Measurements from ENCODE around the gene TGM2.
A peak's percentile ranks its signal among the peaks of the same experiment; 100 is the strongest.

TGM2 gene

GRCh38 chr20:38175304-38176180 lies 10.5 kb upstream of the TGM2 start:
- no peak for DNase-seq (ENCODE audit: insufficient read length, low spot score)
- TF ChIP-seq POLR2A (IDR thresholded peaks at IDR 0.05; ENCODE audit: low read depth, low read length) = no peak
- FAIRE-seq = no peak

DNA sequence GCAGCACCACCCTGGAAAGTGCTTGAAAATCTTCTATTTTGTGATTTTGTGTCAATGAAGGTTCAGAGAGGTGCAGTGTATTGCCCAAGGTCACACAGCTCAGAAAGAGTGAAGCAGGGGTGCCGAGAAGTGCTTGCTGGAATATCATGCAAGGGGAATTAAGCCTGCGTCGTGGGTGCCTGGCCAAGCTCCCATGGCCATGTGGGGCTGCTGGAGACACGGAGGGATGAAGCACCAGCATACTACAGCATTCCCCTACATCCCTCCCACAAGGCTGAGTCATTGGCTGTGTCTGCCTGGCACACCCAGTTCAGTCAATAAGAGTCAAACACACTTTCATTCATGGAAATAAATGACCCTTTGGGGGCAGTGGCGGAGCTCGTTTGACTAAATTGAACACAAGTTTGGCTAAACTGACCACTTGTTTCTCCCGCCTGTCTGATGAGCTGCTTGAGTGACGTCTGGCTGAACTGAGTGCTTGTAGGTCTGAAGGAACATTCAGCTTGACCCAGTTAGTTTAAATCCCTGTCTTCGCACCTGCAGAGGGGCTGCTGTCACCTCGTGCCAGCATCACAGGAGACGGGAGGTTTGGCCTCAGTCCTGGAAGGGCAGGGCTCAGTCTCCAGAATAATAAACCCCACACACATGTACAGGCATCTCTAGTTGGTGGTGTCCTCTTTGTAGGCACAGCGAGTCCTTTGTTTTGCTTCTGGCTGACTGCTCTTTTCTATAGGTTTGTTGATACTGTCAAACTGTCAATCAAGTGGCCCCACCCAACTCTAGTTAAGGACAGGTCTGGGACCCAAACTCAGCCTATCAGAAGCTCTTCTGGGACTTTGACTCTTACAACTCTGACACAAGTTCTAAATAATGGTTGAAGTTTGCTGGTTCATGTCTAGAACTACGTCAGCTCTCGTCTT lies 8.4 kb upstream of the TGM2 start:
- FAIRE-seq (peak; percentile 82), DNase-seq (ENCODE audit: insufficient read length, low spot score) (peak; percentile 85)
- TF ChIP-seq POLR2A (IDR thresholded peaks at IDR 0.05; ENCODE audit: low read depth, low read length) = no peak

DNA sequence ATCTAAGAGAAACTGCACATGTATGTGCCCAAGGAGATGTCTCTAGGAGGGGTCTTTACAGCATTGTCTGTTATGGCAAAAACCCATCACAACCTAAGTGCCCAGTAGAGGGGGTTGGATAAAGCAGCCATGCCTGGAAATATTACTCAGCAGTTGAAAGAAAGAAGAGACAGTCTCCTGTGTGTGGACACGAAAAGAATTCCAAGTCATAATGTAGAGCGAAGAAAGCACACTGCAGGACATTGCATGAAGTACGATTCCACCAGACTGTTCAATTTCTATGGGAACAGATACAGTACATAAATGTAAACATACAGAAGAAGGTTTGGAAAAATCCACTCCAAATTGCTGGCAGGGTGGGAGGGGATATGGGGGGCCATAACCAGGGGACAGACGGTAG lies 7.3 kb upstream of the TGM2 start:
- DNase-seq (ENCODE audit: insufficient read length, low spot score) (no peak), FAIRE-seq (no peak)
- no peak for TF ChIP-seq POLR2A (IDR thresholded peaks at IDR 0.05; ENCODE audit: low read depth, low read length)

GRCh38 chr20:38171675-38172043 lies 6.6 kb upstream of the TGM2 start:
- FAIRE-seq = no peak
- no peak for DNase-seq (ENCODE audit: insufficient read length, low spot score)
- TF ChIP-seq POLR2A (IDR thresholded peaks at IDR 0.05; ENCODE audit: low read depth, low read length) = no peak

DNA sequence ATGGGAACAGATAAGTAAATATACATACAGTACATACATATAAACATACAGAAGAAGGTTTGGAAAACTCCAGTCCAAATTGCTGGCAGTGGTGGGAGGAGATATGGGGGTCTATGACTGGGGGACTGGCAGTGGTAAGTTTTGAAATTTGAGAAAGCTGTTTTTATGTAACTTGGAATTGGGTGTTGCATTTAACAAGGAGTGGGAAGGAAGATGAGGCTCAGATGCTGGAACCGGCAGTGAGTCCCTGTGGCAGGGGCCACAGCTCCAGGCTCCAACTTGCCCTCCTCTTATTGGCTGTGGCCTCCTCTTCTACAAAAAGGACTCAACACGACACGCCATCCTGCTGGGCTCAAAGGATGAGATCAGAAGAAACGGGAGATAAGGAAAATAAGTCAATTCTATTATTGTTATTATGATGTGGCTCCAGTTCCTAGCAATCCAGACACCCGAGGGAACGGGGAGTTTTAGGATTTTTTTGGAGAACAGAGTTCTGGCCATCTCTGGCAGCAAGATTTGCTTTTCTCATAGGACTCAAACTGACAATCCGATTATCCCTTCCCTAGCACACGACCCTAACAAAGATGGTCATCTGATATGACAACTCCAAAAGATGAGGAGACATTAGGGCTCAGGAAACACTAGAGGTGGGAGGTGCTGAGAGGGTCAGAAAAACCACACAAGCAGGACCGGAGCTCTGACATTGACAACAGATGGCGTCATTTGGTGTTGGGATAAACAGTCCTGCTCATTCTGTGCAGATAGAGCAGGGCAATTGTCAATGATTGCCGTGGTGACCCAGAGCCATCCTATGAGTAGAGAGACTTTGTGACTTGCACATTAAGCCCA lies 6.0 kb upstream of the TGM2 start:
- FAIRE-seq (no peak), DNase-seq (ENCODE audit: insufficient read length, low spot score) (no peak)
- TF ChIP-seq POLR2A (IDR thresholded peaks at IDR 0.05; ENCODE audit: low read depth, low read length) = no peak

GRCh38 chr20:38170219-38170825 lies 5.3 kb upstream of the TGM2 start:
- DNase-seq (ENCODE audit: insufficient read length, low spot score) (no peak), FAIRE-seq (no peak)
- TF ChIP-seq POLR2A (IDR thresholded peaks at IDR 0.05; ENCODE audit: low read depth, low read length) = no peak

GRCh38 chr20:38169636-38170193 lies 4.6 kb upstream of the TGM2 start:
- TF ChIP-seq POLR2A (IDR thresholded peaks at IDR 0.05; ENCODE audit: low read depth, low read length) = no peak
- FAIRE-seq (no peak), DNase-seq (ENCODE audit: insufficient read length, low spot score) (no peak)

GRCh38 chr20:38168791-38169589 lies 3.9 kb upstream of the TGM2 start:
- DNase-seq (ENCODE audit: insufficient read length, low spot score) (no peak), FAIRE-seq (no peak)
- TF ChIP-seq POLR2A (IDR thresholded peaks at IDR 0.05; ENCODE audit: low read depth, low read length) = no peak

GRCh38 chr20:38167851-38168760 lies 3.0 kb upstream of the TGM2 start:
- peak; percentile 77 for DNase-seq (ENCODE audit: insufficient read length, low spot score)
- no peak for TF ChIP-seq POLR2A (IDR thresholded peaks at IDR 0.05; ENCODE audit: low read depth, low read length)
- FAIRE-seq = no peak

DNA sequence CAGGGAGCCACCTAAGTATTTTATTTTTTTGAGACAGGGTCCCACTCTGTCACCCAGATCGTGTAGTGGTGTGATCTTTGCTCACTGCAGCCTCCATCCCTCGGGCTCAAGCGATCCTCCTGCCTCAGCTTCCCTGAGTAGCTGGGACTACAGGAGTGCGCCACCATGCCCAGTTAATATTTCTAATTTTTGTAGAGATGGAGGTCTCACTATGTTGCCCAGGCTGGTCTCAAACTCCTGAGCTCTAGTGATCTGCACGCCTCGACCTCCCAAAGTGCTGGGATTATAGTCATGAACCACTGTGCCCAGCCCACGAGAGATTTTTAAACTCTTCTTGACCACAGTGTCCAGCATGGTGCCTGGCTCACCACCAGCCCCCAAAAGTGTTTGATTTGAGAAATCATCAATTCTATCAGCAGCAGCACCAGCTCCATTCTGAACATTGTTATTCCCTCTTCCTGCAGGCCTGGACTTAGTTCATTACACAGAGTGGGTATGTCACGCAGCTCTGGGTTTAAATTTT lies 2.3 kb upstream of the TGM2 start:
- DNase-seq (ENCODE audit: insufficient read length, low spot score) (no peak), FAIRE-seq (no peak)
- no peak for TF ChIP-seq POLR2A (IDR thresholded peaks at IDR 0.05; ENCODE audit: low read depth, low read length)

DNA sequence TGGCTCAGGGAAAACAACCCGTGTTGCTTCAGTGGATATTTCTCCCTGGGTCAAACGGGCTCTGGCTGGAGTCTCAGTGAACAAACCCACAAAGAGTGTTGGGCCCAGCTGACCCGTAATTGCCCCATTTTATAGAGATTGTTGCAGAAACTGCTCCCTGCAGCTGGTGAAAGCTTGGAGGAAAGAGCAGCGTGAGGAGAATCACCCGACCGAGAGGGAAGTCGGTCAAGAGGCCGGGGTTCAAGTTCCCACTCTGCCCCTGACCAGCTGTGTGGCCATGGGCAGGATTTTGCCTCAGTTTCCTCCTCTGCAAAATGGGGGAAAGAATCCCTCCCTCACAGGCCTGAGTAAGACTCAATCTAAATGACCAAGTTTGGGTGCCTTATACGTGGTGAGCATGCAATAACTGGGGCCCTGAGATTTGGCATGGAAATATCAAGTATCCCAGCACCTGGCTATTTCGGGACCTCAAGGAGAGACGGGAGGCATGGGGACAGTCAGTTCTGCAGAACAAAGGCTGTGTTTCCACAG lies 1.7 kb upstream of the TGM2 start:
- DNase-seq (ENCODE audit: insufficient read length, low spot score) = no peak
- no peak for FAIRE-seq

More for the DNA sequence above, 1.7 kb upstream of the TGM2 start:
- no peak for TF ChIP-seq POLR2A (IDR thresholded peaks at IDR 0.05; ENCODE audit: low read depth, low read length)

Data from H54 (cell line).